ENCODE results near the gene SSH2. TPM values are rescaled to one million over a fixed set of nuclear protein-coding genes. Genes with fewer than 3 reads are reported as not detected.

The SSH2 gene
- polyA plus RNA-seq, 3 donors = 31.9 to 66.6 (median 54.0) TPM

DNA sequence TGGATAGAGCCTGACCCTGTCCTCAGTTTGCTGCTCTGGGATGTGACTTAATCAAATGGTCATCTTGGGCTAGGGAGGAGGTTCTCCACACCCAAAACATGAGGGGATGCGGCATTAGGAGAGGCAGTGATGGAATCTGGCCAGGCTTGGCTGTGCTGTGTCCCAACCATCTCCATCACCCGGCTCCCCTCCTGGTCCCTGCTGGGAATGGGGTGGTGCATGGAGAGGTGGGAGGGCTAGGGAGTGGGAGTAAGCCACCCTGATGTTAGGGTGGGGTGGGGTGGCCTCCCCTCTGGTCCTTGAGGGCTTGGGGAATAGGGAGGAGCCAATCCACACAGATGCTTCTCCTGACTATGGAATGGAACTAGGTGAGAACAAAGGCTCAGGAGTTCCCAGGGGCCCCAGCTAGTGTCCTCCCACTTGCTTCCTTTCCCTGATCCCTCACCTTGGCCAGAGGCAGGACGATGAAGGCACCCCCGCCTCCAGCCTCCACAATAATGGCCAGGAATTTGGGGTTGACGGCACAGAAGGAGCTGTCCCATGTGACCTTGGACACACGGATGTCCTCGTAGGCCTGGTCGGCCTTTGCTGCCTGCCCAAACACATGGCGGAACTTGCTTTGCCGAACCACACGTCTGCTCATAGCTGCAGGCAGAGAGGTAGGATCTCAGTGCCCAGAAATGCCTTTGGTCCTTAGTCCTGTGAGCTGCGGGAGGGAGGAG lies 309.1 kb downstream of the SSH2 start:
- no peak overlapping the region for H3K4me3 ChIP-seq (replicated peaks in 1 of 3; ENCODE audit: low read depth in 2 of 3, low read length in 3 of 3)

GRCh38 chr17:29620271-29620670 lies 309.8 kb downstream of the SSH2 start:
- DNase-seq = no peak
- Mint-ChIP-seq H3K36me3 (peaks cover 0 to under 1% of the 10 kb centered on the region in 2 donors), H3K27ac (no peak overlapping the region), H3K9me3 (peaks cover 0 to 5% (median 1%) of the 10 kb centered on the region in 7 donors), H3K27me3 (ENCODE audit: low read depth in 3 of 3) (peaks cover 43 to 85% (median 60%) of the 10 kb centered on the region in 3 donors), H3K4me3 (no peak overlapping the region), H3K4me1 (peaks cover 40% of the 10 kb centered on the region)
- Histone ChIP-seq H3K4me2 (replicated peaks; ENCODE audit: extremely low read depth, low read length, poor library complexity, severe bottlenecking) (no peak overlapping the region), H3K36me3 (replicated peaks in 1 of 2; ENCODE audit: control insufficient read depth in 1 of 2, insufficient read depth in 2 of 2, low read length in 2 of 2) (no peaks in the 10 kb centered on the region), H4K20me1 (ENCODE audit: insufficient read depth, low read length) (peaks cover 49% of the 10 kb centered on the region), H3K4me3 (replicated peaks in 1 of 3; ENCODE audit: low read depth in 2 of 3, low read length in 3 of 3) (no peak overlapping the region), H3K79me2 (ENCODE audit: insufficient read depth, low read length) (no peaks in the 10 kb centered on the region), H3K27ac (ENCODE audit: low read depth in 1 of 2, low read length in 2 of 2) (no peak overlapping the region), H3K27me3 (ENCODE audit: control insufficient read depth in 2 of 2, insufficient read depth in 2 of 2, low read length in 2 of 2) (peaks cover 7 to 71% of the 10 kb centered on the region in 2 donors), H3K9ac (ENCODE audit: insufficient read depth, low read length, poor library complexity, severe bottlenecking) (no peak overlapping the region), H2AFZ (ENCODE audit: insufficient read depth, low read depth, low read length, poor library complexity, severe bottlenecking) (no peak overlapping the region), H3K9me3 (replicated peaks in 1 of 2; ENCODE audit: control insufficient read depth in 1 of 2, insufficient read depth in 1 of 2, low read length in 2 of 2) (no peaks in the 10 kb centered on the region), H3K4me1 (ENCODE audit: control insufficient read depth in 1 of 2, insufficient read depth in 2 of 2, low read length in 2 of 2) (peaks cover 46 to 47% of the 10 kb centered on the region in 2 donors)
- 100% methylated on average over 3 of the region's 4 CpGs for WGBS (ENCODE audit: insufficient coverage)
- no peak for TF ChIP-seq CTCF (IDR thresholded peaks at IDR 0.05)
- intact Hi-C loops (cut with micrococcal nuclease) = no loop called here

More for the DNA sequence above, 309.1 kb downstream of the SSH2 start:
- H3K27ac ChIP-seq (ENCODE audit: low read depth in 1 of 2, low read length in 2 of 2) = no peak overlapping the region
- peak overlapping the region in 1 of 7 donors; percentile 10 for H3K27ac Mint-ChIP-seq
- 98% methylated on average over 10 of the region's 12 CpGs for WGBS (ENCODE audit: insufficient coverage)
- no peak for TF ChIP-seq CTCF (IDR thresholded peaks at IDR 0.05)
- peaks cover 34% of the 10 kb centered on the region for H3K4me1 Mint-ChIP-seq
- H3K4me3 Mint-ChIP-seq = peak overlapping the region in 1 of 2 donors; percentile 60
- H3K36me3 ChIP-seq (replicated peaks in 1 of 2; ENCODE audit: control insufficient read depth in 1 of 2, insufficient read depth in 2 of 2, low read length in 2 of 2) = peaks cover 0 to 2% of the 10 kb centered on the region in 2 donors
- intact Hi-C loops (cut with micrococcal nuclease) = no loop called here
- H3K4me2 ChIP-seq (replicated peaks; ENCODE audit: extremely low read depth, low read length, poor library complexity, severe bottlenecking) = no peak overlapping the region
- H3K9ac ChIP-seq (ENCODE audit: insufficient read depth, low read length, poor library complexity, severe bottlenecking) = no peak overlapping the region
- peaks cover 6 to 8% of the 10 kb centered on the region in 2 donors for H3K36me3 Mint-ChIP-seq
- peaks cover 52% of the 10 kb centered on the region for H4K20me1 ChIP-seq (ENCODE audit: insufficient read depth, low read length)
- no peak for DNase-seq
- H3K9me3 ChIP-seq (replicated peaks in 1 of 2; ENCODE audit: control insufficient read depth in 1 of 2, insufficient read depth in 1 of 2, low read length in 2 of 2) = no peaks in the 10 kb centered on the region
- H3K27me3 Mint-ChIP-seq (ENCODE audit: low read depth in 3 of 3) = peaks cover 39 to 80% (median 55%) of the 10 kb centered on the region in 3 donors
- H3K4me1 ChIP-seq (ENCODE audit: control insufficient read depth in 1 of 2, insufficient read depth in 2 of 2, low read length in 2 of 2) = peaks cover 39 to 40% of the 10 kb centered on the region in 2 donors
- peaks cover 7 to 68% of the 10 kb centered on the region in 2 donors for H3K27me3 ChIP-seq (ENCODE audit: control insufficient read depth in 2 of 2, insufficient read depth in 2 of 2, low read length in 2 of 2)
- no peaks in the 10 kb centered on the region for H3K79me2 ChIP-seq (ENCODE audit: insufficient read depth, low read length)
- H3K9me3 Mint-ChIP-seq = peaks cover 0 to 3% (median 0%) of the 10 kb centered on the region in 7 donors
- no peak overlapping the region for H2AFZ ChIP-seq (ENCODE audit: insufficient read depth, low read depth, low read length, poor library complexity, severe bottlenecking)
